GM23248 (cell line): Measurements from ENCODE around the gene LEFTY2.

Source experiments
- EZH2 ChIP-seq: fragments of 200-600 bp; sonication (generic); IDR thresholded peaks from 2 replicates; pipeline ENCODE4 v1.6.1; 2018; ENCODE audit warnings: antibody characterized with exemption, mild to moderate bottlenecking; ENCODE audit not compliant: insufficient read depth, poor library complexity, severe bottlenecking
- EZH2phosphoT487 ChIP-seq: fragments of 200-600 bp; sonication (generic); IDR thresholded peaks from 2 replicates; pipeline ENCODE4 v1.6.1; 2018; ENCODE audit warnings: antibody characterized with exemption, moderate library complexity, mild to moderate bottlenecking, low read depth; ENCODE audit not compliant: insufficient read depth

DNA sequence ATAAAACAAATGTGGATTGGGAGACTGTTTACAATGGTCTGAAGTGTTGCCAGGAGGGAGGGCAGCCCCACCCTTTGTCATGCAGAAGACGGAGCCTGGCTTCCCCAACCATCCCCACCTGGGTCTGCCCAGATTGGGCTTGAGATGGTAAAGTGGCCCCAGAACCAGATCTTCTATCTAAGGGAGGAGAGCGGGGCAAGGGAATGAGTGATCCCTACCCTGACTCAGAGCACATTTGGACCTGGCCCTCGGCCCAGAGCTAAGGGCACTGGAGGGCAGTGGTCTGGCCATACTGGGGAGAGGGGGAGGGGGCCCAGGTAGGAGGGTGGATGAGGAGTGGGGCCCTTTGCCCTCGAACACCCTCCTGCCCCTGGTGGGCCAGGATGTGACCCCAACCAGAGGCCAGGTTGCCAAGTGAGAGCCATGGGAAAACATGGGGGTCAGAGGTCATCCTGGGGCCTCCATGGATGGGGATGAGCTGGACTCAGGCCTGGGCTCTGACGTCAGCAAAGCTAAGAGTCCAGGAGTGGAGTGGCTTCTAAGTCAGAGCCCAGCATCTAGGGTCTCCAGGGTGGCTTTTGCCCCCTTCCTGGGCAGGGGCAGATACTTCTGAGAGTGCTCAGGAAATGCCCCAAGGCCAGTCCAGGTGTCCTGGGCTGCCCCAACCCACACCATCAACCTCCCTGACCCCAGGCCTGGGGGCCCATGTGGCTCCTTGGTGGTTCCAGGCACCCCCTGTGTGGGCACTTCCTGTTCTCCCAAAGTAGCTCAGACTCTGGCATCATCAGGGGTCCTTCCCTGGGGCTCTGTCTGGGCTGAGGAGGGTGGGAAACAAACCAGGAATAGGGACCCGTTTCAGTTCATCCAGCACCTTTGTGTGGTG is 50.4 kb downstream of the LEFTY2 start:
- TF ChIP-seq EZH2phosphoT487: no peak
- no peak for TF ChIP-seq EZH2
